Mammary epithelial cell (primary cell): ENCODE measurements around the gene ICAM2.

Experiments used
- EZH2 ChIP-seq: IDR thresholded peaks from 2 replicates; pipeline ENCODE4 v1.6.1; 2012; ENCODE audit warnings: low read length, inconsistent platforms, borderline replicate concordance
- TF ChIP-seq, protein P1 (sequence below), 2 donors: IDR thresholded peaks in 1 of 2; conservative IDR thresholded peaks in 1 of 2; 2 replicates each; pipeline ENCODE4 v1.5.1; 2011 to 2012; ENCODE audit warnings: inconsistent platforms in 2 of 2, low read length in 2 of 2, mild to moderate bottlenecking in 2 of 2, control low read depth in 1 of 2, low read depth in 1 of 2; ENCODE audit not compliant: insufficient read depth in 1 of 2; ENCODE audit errors: extremely low read depth in 1 of 2

DNA sequence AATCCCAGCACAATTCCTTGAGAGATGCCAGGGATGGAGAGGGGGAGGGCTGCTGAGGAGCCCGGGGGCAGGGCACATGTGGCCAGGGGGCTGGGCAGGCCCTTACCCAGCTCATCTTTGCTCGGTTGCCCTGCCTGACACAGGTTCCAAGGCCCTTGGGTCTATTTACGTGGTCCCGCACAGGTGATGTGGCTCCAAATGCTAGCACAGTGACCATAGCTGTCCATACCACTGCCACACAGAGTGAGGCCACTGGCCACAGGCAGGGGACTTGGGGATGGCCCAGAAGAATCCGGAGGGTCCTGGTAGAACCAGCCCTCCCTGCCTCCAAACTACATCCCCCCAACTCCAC, 32.3 kb downstream of the ICAM2 start:
- TF ChIP-seq, protein P1, sequence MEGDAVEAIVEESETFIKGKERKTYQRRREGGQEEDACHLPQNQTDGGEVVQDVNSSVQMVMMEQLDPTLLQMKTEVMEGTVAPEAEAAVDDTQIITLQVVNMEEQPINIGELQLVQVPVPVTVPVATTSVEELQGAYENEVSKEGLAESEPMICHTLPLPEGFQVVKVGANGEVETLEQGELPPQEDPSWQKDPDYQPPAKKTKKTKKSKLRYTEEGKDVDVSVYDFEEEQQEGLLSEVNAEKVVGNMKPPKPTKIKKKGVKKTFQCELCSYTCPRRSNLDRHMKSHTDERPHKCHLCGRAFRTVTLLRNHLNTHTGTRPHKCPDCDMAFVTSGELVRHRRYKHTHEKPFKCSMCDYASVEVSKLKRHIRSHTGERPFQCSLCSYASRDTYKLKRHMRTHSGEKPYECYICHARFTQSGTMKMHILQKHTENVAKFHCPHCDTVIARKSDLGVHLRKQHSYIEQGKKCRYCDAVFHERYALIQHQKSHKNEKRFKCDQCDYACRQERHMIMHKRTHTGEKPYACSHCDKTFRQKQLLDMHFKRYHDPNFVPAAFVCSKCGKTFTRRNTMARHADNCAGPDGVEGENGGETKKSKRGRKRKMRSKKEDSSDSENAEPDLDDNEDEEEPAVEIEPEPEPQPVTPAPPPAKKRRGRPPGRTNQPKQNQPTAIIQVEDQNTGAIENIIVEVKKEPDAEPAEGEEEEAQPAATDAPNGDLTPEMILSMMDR (conservative IDR thresholded peaks at IDR 0.05 in 1 of 2, IDR thresholded peaks at IDR 0.05 in 1 of 2; ENCODE audit: extremely low read depth in 1 of 2, insufficient read depth in 1 of 2, low read depth in 1 of 2, low read length in 2 of 2): no peak
- TF ChIP-seq EZH2: no peak
